Esophagus muscularis mucosa (tissue), 4 donors: ENCODE results near the gene WDFY3. TPM values are rescaled to one million over a fixed set of nuclear protein-coding genes. Genes with fewer than 3 reads are reported as not detected.

Source experiments
- DNase-seq: peaks from one replicate; pipeline ENCODE4 v3.0.0-alpha.2; 2017; ENCODE audit errors: extremely low spot score
- H3K27ac ChIP-seq, 4 donors: fragments of 200-600 bp; sonication (generic); replicated peaks in 1 of 4; 1 replicate in 3 of 4; 2 replicates in 1 of 4; pipeline ENCODE4 v1.5.1; 2016 to 2019; ENCODE audit warnings: mild to moderate bottlenecking in 1 of 4
- H3K27me3 ChIP-seq, 4 donors: fragments of 200-600 bp; sonication (generic); one replicate each; pipeline versions ENCODE4 v1.5.1 to v1.6.0; 2016 to 2019
- H3K36me3 ChIP-seq, 4 donors: fragments of 200-600 bp; sonication (generic); one replicate each; pipeline ENCODE4 v1.5.1; 2016 to 2019
- H3K4me1 ChIP-seq, 4 donors: fragments of 200-600 bp; sonication (generic); one replicate each; pipeline ENCODE4 v1.5.1; 2016 to 2019
- H3K4me3 ChIP-seq, 4 donors: fragments of 200-600 bp; sonication (generic); 1 replicate in 2 of 4; 2 replicates in 2 of 4; pipeline ENCODE4 v1.5.1; 2016 to 2019; ENCODE audit warnings: mild to moderate bottlenecking in 4 of 4, moderate library complexity in 1 of 4
- H3K9me3 ChIP-seq, 4 donors: fragments of 200-600 bp; sonication (generic); 1 replicate in 3 of 4; 2 replicates in 1 of 4; pipeline ENCODE4 v1.5.1; 2016 to 2019
- CTCF ChIP-seq, 3 experiments: fragments of 200-600 bp in 2 of 3; fragments of 450-650 bp in 1 of 3; sonication (generic) in 2 of 3; IDR thresholded peaks; one replicate each; pipeline ENCODE4 v1.5.1; 2017 to 2019; ENCODE audit warnings: antibody characterized with exemption in 3 of 3, mild to moderate bottlenecking in 2 of 3, moderate library complexity in 1 of 3
- EP300 ChIP-seq: sonication (generic); formaldehyde crosslinking; IDR thresholded peaks from one replicate; pipeline ENCODE4 v1.6.1; 2017; ENCODE audit warnings: antibody characterized with exemption
- POLR2A ChIP-seq: fragments of 450-650 bp; IDR thresholded peaks from one replicate; pipeline ENCODE4 v1.6.1; 2017; ENCODE audit warnings: antibody characterized with exemption, moderate library complexity, mild to moderate bottlenecking, low read depth
- POLR2AphosphoS5 ChIP-seq, 2 donors: sonication (generic); formaldehyde crosslinking; IDR thresholded peaks; one replicate each; pipeline ENCODE4 v1.6.1; 2017; ENCODE audit warnings: antibody characterized with exemption in 2 of 2
- WGBS: methylation state at CpG from one replicate; pipeline ENCODE4 v1.1.5; 2018; 5-methylcytosine and 5-hydroxymethylcytosine counted together
- intact Hi-C: fragments of 100-400 bp; cut with DNase I; formaldehyde crosslinking; loops from one replicate; pipeline ENCODE4 v1.15.1; 2023
- total RNA-seq, 4 donors: library from RNA; depleted of rRNA; stranded (reverse); fragments of >200 nt; gene quantifications; one replicate each; pipeline versions ENCODE4 v1.1.0 to v1.2.1, GENCODE V29; 2016

WDFY3 gene
- total RNA-seq, 4 donors from 2014 or later = 73.1 to 103 (median 100.0) TPM

GRCh38 chr4:84681486-84682274 is 284.8 kb downstream of the WDFY3 start:
- TF ChIP-seq CTCF (IDR thresholded peaks at IDR 0.05) = no peak
- whole genome bisulfite sequencing = 73% methylated on average over 2 of the region's 2 CpGs
- no peak overlapping the region for H3K4me3 ChIP-seq
- no peaks in the 10 kb centered on the region for H3K27me3 ChIP-seq
- H3K4me1 ChIP-seq = peaks cover 12 to 21% (median 17%) of the 10 kb centered on the region in 4 donors
- DNase-seq = no peak
- no peaks in the 10 kb centered on the region for H3K9me3 ChIP-seq
- intact Hi-C loops = no loop called here
- peaks cover 33 to 93% (median 89%) of the 10 kb centered on the region in 4 donors for H3K36me3 ChIP-seq
- peak overlapping the region in 1 of 4 donors; percentile 34 for H3K27ac ChIP-seq

GRCh38 chr4:84680956-84681355 is 285.5 kb downstream of the WDFY3 start:
- intact Hi-C loops = no loop called here
- DNase-seq = no peak
- no peaks in the 10 kb centered on the region for H3K27me3 ChIP-seq
- TF ChIP-seq POLR2A (no peak), POLR2AphosphoS5 (IDR thresholded peaks at IDR 0.05) (no peak), EP300 (no peak), CTCF (IDR thresholded peaks at IDR 0.05) (no peak)
- H3K9me3 ChIP-seq = no peaks in the 10 kb centered on the region
- no peak overlapping the region for H3K27ac ChIP-seq
- WGBS = 90% methylated on average over 4 of the region's 4 CpGs
- H3K4me1 ChIP-seq = peaks cover 12 to 21% (median 17%) of the 10 kb centered on the region in 4 donors
- no peak overlapping the region for H3K4me3 ChIP-seq
- peaks cover 33 to 93% (median 86%) of the 10 kb centered on the region in 4 donors for H3K36me3 ChIP-seq

GRCh38 chr4:84678976-84679744 is 287.3 kb downstream of the WDFY3 start:
- peaks cover 12 to 21% (median 17%) of the 10 kb centered on the region in 4 donors for H3K4me1 ChIP-seq
- H3K27me3 ChIP-seq = no peaks in the 10 kb centered on the region
- intact Hi-C loops = no loop called here
- no peak for TF ChIP-seq CTCF (IDR thresholded peaks at IDR 0.05)
- TF ChIP-seq POLR2A = no peak
- TF ChIP-seq EP300 = no peak
- TF ChIP-seq POLR2AphosphoS5 (IDR thresholded peaks at IDR 0.05) = no peak
- no peaks in the 10 kb centered on the region for H3K9me3 ChIP-seq
- no peak overlapping the region for H3K4me3 ChIP-seq
- H3K36me3 ChIP-seq = peaks cover 37 to 93% (median 84%) of the 10 kb centered on the region in 4 donors
- DNase-seq = no peak
- peak overlapping the region in 2 of 4 donors; percentile 25 to 46 for H3K27ac ChIP-seq
- 76% methylated on average over 8 of the region's 14 CpGs for WGBS

- DNase-seq = no peak
- Histone ChIP-seq H3K4me3 (no peak overlapping the region), H3K9me3 (no peaks in the 10 kb centered on the region), H3K36me3 (peaks cover 32 to 92% (median 75%) of the 10 kb centered on the region in 4 donors), H3K27ac (peak overlapping the region in 1 of 4 donors; percentile 25), H3K27me3 (no peaks in the 10 kb centered on the region), H3K4me1 (peaks cover 12 to 25% (median 16%) of the 10 kb centered on the region in 4 donors)
- 69% methylated on average over 5 of the region's 5 CpGs for WGBS
- intact Hi-C loops = no loop called here
- TF ChIP-seq POLR2AphosphoS5 (IDR thresholded peaks at IDR 0.05) = peak in 1 of 2 donors; percentile 15
- no peak for TF ChIP-seq CTCF (IDR thresholded peaks at IDR 0.05)
These were observed 288.5 kb downstream of the WDFY3 start for GRCh38 chr4:84677995-84678394.
